A549 treated with dexamethasone at 1 μM for 4 hours (cell line): ENCODE data around the gene TRPC6. TPM values are rescaled to one million over a fixed set of nuclear protein-coding genes. Genes with fewer than 3 reads are reported as not detected.

Experiments
- total RNA-seq: library from RNA; stranded (reverse); fragments of 200-300 nt; extraction: Qiagen RNA extraction; gene quantifications from 5 replicates; pipeline ENCODE4 v1.2.3, GENCODE V29; 2022

TRPC6 gene
- total RNA-seq = 0.49 to 0.77 TPM (median 0.52 TPM) in 5 replicates

GRCh38 chr11:101583251-101584128 is at the start of gene TRPC6:
TSS of gene TRPC6 (minus strand) at chr11:101584007. CDS start at chr11:101583503, 504 bp downstream.

